GM23338 (cell line): ENCODE results near the gene UVRAG. TPM values are rescaled to one million over a fixed set of nuclear protein-coding genes. Genes with fewer than 3 reads are reported as not detected.

ENCODE experiments used
- ATAC-seq: fragments of 200-7000 bp; cut with Tn5 transposase; 3 replicates; pipeline ENCODE4 v1.9.1; 2020
- DNase-seq: peaks from one replicate; pipeline ENCODE4 v3.0.0-alpha.2; 2015; ENCODE audit warnings: low spot score
- H2AFZ ChIP-seq: fragments of 200-600 bp; sonication (generic); 2 replicates; pipeline ENCODE4 v1.8.0; 2016; ENCODE audit warnings: antibody characterized with exemption, mild to moderate bottlenecking, moderate library complexity
- H3F3A ChIP-seq: fragments of 200-600 bp; sonication (generic); replicated peaks from 2 replicates; pipeline ENCODE4 v1.8.0; 2017; ENCODE audit warnings: antibody characterized with exemption, mixed run types, low read depth
- H3K27ac ChIP-seq: fragments of 200-600 bp; sonication (generic); 2 replicates; pipeline ENCODE4 v1.6.1; 2016; ENCODE audit warnings: low read depth
- H3K27me3 ChIP-seq: fragments of 200-600 bp; sonication (generic); 2 replicates; pipeline ENCODE4 v1.8.0; 2016; ENCODE audit warnings: mild to moderate bottlenecking, mixed run types, moderate library complexity; ENCODE audit not compliant: insufficient read depth
- H3K36me3 ChIP-seq: fragments of 200-600 bp; sonication (generic); 2 replicates; pipeline ENCODE4 v1.8.0; 2016; ENCODE audit warnings: mild to moderate bottlenecking; ENCODE audit not compliant: insufficient read depth
- H3K4me1 ChIP-seq: fragments of 200-600 bp; sonication (generic); 2 replicates; pipeline ENCODE4 v1.8.0; 2016; ENCODE audit warnings: mild to moderate bottlenecking, moderate library complexity; ENCODE audit not compliant: insufficient read depth
- H3K4me2 ChIP-seq: fragments of 200-600 bp; sonication (generic); 2 replicates; pipeline ENCODE4 v1.7.1; 2017; ENCODE audit warnings: mixed run types
- H3K4me3 ChIP-seq: fragments of 200-600 bp; sonication (generic); 2 replicates; pipeline ENCODE4 v1.6.1; 2016; ENCODE audit warnings: mixed run types
- H3K79me2 ChIP-seq: fragments of 200-600 bp; sonication (generic); replicated peaks from 2 replicates; pipeline ENCODE4 v1.8.0; 2017; ENCODE audit warnings: mild to moderate bottlenecking; ENCODE audit not compliant: insufficient read depth
- H3K9me2 ChIP-seq: fragments of 200-600 bp; sonication (generic); 2 replicates; pipeline ENCODE4 v1.8.0; 2017; ENCODE audit not compliant: insufficient read depth
- H4K20me1 ChIP-seq: fragments of 200-600 bp; sonication (generic); replicated peaks from 2 replicates; pipeline ENCODE4 v1.8.0; 2017; ENCODE audit warnings: mild to moderate bottlenecking; ENCODE audit not compliant: insufficient read depth
- H3K27ac Mint-ChIP-seq: 2 replicates; pipeline ENCODE4 v1.8.0; 2020; ENCODE audit warnings: inconsistent platforms, mild to moderate bottlenecking, moderate library complexity, mixed read lengths
- H3K27me3 Mint-ChIP-seq: 3 replicates; pipeline ENCODE4 v1.8.0; 2022; ENCODE audit warnings: low read depth, mild to moderate bottlenecking, moderate library complexity, mixed read lengths, inconsistent platforms; ENCODE audit not compliant: insufficient read depth, poor library complexity
- H3K36me3 Mint-ChIP-seq: 3 replicates; pipeline ENCODE4 v1.8.0; 2021; ENCODE audit warnings: low read depth, mild to moderate bottlenecking, inconsistent platforms, moderate library complexity, mixed read lengths
- H3K4me1 Mint-ChIP-seq: 3 replicates; pipeline ENCODE4 v1.8.0; 2020; ENCODE audit warnings: mild to moderate bottlenecking, inconsistent platforms, mixed read lengths
- H3K4me3 Mint-ChIP-seq: 3 replicates; pipeline ENCODE4 v1.8.0; 2021; ENCODE audit warnings: moderate library complexity, mild to moderate bottlenecking, inconsistent platforms, mixed read lengths
- H3K9me3 Mint-ChIP-seq: 3 replicates; pipeline ENCODE4 v1.8.0; 2020; ENCODE audit warnings: moderate library complexity, mild to moderate bottlenecking, inconsistent platforms, mixed read lengths
- EZH2 ChIP-seq: fragments of 200-600 bp; sonication (generic); IDR thresholded peaks from one replicate; pipeline ENCODE4 v1.8.0; 2017; ENCODE audit warnings: antibody characterized with exemption, mild to moderate bottlenecking, low read depth; ENCODE audit not compliant: unreplicated experiment
- EZH2phosphoT487 ChIP-seq: fragments of 200-600 bp; sonication (generic); IDR thresholded peaks from one replicate; pipeline ENCODE4 v1.8.1; 2018; ENCODE audit warnings: antibody characterized with exemption; ENCODE audit not compliant: unreplicated experiment
- POLR2AphosphoS5 ChIP-seq: IDR thresholded peaks from 2 replicates; pipeline ENCODE4 v1.6.1; 2016; ENCODE audit warnings: antibody characterized with exemption, low read depth
- STAT1 ChIP-seq: IDR thresholded peaks from one replicate; pipeline ENCODE4 v1.6.1; 2016; ENCODE audit warnings: antibody characterized with exemption; ENCODE audit not compliant: unreplicated experiment
- ZNF114 ChIP-seq: fragments of 250-450 bp; sonication (Bioruptor Pico); IDR thresholded peaks from 2 replicates; pipeline ENCODE4 v1.5.0; 2020; ENCODE audit warnings: mild to moderate bottlenecking, moderate library complexity
- polyA plus RNA-seq: library from polyadenylated mRNA; unstranded; fragments of >200 nt; fragmentation: Nextera tagmentation; extraction: Ambion mirVana; gene quantifications from 2 replicates; pipeline ENCODE4 v1.2.1, GENCODE V29; 2016
- total RNA-seq: library from RNA; depleted of rRNA; stranded (reverse); fragments of >200 nt; shearing (Covaris generic); gene quantifications from 2 replicates; pipeline ENCODE4 v1.2.3, GENCODE V29; 2014
- TF ChIP-seq, protein P1 (sequence below): fragments of 250-450 bp; sonication (Bioruptor Pico); IDR thresholded peaks from 2 replicates; pipeline ENCODE4 v1.5.0; 2020; ENCODE audit warnings: mild to moderate bottlenecking, moderate library complexity
- TF ChIP-seq, protein P2 (sequence below), 2 experiments: fragments of 200-600 bp in 1 of 2; sonication (generic) in 1 of 2; conservative IDR thresholded peaks; 2 replicates each; pipeline versions ENCODE4 v1.5.1 to v1.6.1; 2016 to 2017; ENCODE audit warnings: antibody characterized with exemption in 2 of 2, low read depth in 2 of 2, mild to moderate bottlenecking in 2 of 2, moderate library complexity in 1 of 2
- TF ChIP-seq, protein P3 (sequence below): IDR thresholded peaks from one replicate; pipeline ENCODE4 v1.6.1; 2018; ENCODE audit warnings: antibody characterized with exemption; ENCODE audit not compliant: unreplicated experiment

The UVRAG gene
- total and polyA plus RNA-seq, 2 experiments from 2014 or later: 15.3 to 17.4 TPM

DNA sequence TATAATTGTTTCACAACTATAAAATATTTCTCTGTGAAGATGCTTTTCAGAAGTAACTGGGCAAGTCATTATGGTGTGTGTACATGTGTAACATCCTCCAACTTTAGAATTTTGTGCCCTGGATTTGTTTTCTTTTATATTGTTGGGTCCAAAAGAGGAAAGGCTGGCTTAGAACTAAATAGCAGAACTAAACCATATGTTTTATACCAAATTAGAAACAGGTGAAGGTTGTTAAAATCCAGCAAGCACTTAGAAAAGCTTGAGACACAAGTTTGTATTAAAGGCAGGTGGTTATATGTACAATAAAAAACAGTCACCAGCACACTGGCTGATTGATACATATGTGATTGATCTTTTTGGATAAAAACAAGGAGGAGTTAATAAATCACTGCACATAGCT lies 232.8 kb downstream of the UVRAG start:
- no peak overlapping the region for H3K4me3 Mint-ChIP-seq

More for the DNA sequence above, 232.8 kb downstream of the UVRAG start:
- Mint-ChIP-seq H3K27me3 (peaks cover 2% of the 10 kb centered on the region), H3K27ac (no peak overlapping the region), H3K36me3 (peaks cover 49% of the 10 kb centered on the region), H3K9me3 (peaks cover 34% of the 10 kb centered on the region), H3K4me1 (peaks cover 12% of the 10 kb centered on the region)
- H3K4me3 ChIP-seq: no peak overlapping the region
- no peak overlapping the region for H3K4me2 ChIP-seq
- H3K79me2 ChIP-seq: no peaks in the 10 kb centered on the region
- DNase-seq (no peak), ATAC-seq (no peak)
- no peak overlapping the region for H2AFZ ChIP-seq
- 0 out of 2 replicates have a peak, but pooled peaks cover 4% of the 10 kb centered on the region for H3K4me1 ChIP-seq
- H4K20me1 ChIP-seq: no peaks in the 10 kb centered on the region
- TF ChIP-seq POLR2AphosphoS5: no peak
- no peak for TF ChIP-seq EZH2
- no peak for TF ChIP-seq ZNF114
- TF ChIP-seq STAT1: no peak
- TF ChIP-seq, protein P1, sequence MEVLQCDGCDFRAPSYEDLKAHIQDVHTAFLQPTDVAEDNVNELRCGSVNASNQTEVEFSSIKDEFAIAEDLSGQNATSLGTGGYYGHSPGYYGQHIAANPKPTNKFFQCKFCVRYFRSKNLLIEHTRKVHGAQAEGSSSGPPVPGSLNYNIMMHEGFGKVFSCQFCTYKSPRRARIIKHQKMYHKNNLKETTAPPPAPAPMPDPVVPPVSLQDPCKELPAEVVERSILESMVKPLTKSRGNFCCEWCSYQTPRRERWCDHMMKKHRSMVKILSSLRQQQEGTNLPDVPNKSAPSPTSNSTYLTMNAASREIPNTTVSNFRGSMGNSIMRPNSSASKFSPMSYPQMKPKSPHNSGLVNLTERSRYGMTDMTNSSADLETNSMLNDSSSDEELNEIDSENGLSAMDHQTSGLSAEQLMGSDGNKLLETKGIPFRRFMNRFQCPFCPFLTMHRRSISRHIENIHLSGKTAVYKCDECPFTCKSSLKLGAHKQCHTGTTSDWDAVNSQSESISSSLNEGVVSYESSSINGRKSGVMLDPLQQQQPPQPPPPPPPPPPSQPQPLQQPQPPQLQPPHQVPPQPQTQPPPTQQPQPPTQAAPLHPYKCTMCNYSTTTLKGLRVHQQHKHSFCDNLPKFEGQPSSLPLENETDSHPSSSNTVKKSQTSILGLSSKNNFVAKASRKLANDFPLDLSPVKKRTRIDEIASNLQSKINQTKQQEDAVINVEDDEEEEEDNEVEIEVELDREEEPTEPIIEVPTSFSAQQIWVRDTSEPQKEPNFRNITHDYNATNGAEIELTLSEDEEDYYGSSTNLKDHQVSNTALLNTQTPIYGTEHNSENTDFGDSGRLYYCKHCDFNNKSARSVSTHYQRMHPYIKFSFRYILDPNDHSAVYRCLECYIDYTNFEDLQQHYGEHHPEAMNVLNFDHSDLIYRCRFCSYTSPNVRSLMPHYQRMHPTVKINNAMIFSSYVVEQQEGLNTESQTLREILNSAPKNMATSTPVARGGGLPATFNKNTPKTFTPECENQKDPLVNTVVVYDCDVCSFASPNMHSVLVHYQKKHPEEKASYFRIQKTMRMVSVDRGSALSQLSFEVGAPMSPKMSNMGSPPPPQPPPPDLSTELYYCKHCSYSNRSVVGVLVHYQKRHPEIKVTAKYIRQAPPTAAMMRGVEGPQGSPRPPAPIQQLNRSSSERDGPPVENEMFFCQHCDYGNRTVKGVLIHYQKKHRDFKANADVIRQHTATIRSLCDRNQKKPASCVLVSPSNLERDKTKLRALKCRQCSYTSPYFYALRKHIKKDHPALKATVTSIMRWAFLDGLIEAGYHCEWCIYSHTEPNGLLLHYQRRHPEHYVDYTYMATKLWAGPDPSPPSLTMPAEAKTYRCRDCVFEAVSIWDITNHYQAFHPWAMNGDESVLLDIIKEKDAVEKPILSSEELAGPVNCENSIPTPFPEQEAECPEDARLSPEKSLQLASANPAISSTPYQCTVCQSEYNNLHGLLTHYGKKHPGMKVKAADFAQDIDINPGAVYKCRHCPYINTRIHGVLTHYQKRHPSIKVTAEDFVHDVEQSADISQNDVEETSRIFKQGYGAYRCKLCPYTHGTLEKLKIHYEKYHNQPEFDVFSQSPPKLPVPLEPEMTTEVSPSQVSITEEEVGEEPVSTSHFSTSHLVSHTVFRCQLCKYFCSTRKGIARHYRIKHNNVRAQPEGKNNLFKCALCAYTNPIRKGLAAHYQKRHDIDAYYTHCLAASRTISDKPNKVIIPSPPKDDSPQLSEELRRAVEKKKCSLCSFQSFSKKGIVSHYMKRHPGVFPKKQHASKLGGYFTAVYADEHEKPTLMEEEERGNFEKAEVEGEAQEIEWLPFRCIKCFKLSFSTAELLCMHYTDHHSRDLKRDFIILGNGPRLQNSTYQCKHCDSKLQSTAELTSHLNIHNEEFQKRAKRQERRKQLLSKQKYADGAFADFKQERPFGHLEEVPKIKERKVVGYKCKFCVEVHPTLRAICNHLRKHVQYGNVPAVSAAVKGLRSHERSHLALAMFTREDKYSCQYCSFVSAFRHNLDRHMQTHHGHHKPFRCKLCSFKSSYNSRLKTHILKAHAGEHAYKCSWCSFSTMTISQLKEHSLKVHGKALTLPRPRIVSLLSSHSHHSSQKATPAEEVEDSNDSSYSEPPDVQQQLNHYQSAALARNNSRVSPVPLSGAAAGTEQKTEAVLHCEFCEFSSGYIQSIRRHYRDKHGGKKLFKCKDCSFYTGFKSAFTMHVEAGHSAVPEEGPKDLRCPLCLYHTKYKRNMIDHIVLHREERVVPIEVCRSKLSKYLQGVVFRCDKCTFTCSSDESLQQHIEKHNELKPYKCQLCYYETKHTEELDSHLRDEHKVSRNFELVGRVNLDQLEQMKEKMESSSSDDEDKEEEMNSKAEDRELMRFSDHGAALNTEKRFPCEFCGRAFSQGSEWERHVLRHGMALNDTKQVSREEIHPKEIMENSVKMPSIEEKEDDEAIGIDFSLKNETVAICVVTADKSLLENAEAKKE: no peak
- TF ChIP-seq, protein P2, sequence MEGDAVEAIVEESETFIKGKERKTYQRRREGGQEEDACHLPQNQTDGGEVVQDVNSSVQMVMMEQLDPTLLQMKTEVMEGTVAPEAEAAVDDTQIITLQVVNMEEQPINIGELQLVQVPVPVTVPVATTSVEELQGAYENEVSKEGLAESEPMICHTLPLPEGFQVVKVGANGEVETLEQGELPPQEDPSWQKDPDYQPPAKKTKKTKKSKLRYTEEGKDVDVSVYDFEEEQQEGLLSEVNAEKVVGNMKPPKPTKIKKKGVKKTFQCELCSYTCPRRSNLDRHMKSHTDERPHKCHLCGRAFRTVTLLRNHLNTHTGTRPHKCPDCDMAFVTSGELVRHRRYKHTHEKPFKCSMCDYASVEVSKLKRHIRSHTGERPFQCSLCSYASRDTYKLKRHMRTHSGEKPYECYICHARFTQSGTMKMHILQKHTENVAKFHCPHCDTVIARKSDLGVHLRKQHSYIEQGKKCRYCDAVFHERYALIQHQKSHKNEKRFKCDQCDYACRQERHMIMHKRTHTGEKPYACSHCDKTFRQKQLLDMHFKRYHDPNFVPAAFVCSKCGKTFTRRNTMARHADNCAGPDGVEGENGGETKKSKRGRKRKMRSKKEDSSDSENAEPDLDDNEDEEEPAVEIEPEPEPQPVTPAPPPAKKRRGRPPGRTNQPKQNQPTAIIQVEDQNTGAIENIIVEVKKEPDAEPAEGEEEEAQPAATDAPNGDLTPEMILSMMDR (conservative IDR thresholded peaks at IDR 0.05; ENCODE audit: low read depth in 2 of 2): no peak
- TF ChIP-seq EZH2phosphoT487: no peak
- TF ChIP-seq, protein P3, sequence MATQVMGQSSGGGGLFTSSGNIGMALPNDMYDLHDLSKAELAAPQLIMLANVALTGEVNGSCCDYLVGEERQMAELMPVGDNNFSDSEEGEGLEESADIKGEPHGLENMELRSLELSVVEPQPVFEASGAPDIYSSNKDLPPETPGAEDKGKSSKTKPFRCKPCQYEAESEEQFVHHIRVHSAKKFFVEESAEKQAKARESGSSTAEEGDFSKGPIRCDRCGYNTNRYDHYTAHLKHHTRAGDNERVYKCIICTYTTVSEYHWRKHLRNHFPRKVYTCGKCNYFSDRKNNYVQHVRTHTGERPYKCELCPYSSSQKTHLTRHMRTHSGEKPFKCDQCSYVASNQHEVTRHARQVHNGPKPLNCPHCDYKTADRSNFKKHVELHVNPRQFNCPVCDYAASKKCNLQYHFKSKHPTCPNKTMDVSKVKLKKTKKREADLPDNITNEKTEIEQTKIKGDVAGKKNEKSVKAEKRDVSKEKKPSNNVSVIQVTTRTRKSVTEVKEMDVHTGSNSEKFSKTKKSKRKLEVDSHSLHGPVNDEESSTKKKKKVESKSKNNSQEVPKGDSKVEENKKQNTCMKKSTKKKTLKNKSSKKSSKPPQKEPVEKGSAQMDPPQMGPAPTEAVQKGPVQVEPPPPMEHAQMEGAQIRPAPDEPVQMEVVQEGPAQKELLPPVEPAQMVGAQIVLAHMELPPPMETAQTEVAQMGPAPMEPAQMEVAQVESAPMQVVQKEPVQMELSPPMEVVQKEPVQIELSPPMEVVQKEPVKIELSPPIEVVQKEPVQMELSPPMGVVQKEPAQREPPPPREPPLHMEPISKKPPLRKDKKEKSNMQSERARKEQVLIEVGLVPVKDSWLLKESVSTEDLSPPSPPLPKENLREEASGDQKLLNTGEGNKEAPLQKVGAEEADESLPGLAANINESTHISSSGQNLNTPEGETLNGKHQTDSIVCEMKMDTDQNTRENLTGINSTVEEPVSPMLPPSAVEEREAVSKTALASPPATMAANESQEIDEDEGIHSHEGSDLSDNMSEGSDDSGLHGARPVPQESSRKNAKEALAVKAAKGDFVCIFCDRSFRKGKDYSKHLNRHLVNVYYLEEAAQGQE: no peak
- no peaks in the 10 kb centered on the region for H3K9me2 ChIP-seq
- H3F3A ChIP-seq: no peaks in the 10 kb centered on the region
- H3K36me3 ChIP-seq: peaks cover 12% of the 10 kb centered on the region; the same call in 1 of the 2 replicates
- no peaks in the 10 kb centered on the region for H3K27me3 ChIP-seq
- H3K27ac ChIP-seq: no peak overlapping the region
